ENCODE measurements around the gene LTA4H. TPM values are rescaled to one million over a fixed set of nuclear protein-coding genes. Genes with fewer than 3 reads are reported as not detected.
"Not testable (repeated sequence)": the region's sequence is repeated elsewhere in the genome, so short reads cannot be mapped to it uniquely, and the experiment has no call there.

The LTA4H gene
- total RNA-seq, 1 donor from 2014 or later, result 98.9 TPM

DNA sequence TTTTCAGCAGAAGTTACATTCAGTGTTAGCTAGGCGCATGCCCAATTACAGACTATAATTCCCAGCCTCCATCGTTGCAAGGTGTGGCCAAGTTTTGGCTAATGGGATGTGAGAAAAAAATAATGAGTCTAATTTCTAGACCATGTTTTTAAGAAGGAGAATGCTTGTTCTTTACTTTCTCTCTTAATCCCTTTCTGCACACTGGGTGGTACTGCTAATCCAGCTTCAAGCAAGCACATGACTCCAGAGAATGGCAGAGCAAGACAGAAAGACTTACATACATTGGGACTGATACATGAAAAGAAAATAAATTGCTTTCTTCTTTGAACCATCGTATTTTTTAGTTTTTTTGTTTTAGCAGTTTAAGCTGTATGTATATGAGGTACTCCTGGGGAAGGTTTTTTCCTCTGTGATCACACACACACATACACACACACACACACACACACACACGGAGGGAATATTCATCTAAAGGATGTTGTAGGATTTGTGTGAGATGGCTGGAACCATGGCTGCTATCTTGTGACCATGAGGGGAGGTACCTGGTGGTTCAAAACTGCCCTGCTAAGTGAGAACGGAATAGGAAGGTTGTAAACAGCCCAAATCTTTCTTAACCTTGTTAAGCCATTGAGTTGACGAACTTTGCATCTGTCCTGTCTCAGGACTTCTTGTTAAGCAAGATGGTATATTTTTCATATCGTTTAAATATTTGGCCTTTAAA, 34.3 kb upstream of the LTA4H start:
- H3K4me3 Mint-ChIP-seq (ENCODE audit: low read depth), result no peak overlapping the region
- H3K27ac Mint-ChIP-seq, result no peak overlapping the region
- no peaks in the 10 kb centered on the region for H3K9me3 Mint-ChIP-seq (ENCODE audit: low read depth)
- no peak for DNase-seq (ENCODE audit: low spot score, unreplicated experiment)
- H3K27me3 Mint-ChIP-seq, result peaks cover 7% of the 10 kb centered on the region
- no peaks in the 10 kb centered on the region for H3K36me3 Mint-ChIP-seq (ENCODE audit: insufficient read depth)
- no peaks in the 10 kb centered on the region for H3K4me1 Mint-ChIP-seq (ENCODE audit: low read depth)
- TF ChIP-seq, protein P1, sequence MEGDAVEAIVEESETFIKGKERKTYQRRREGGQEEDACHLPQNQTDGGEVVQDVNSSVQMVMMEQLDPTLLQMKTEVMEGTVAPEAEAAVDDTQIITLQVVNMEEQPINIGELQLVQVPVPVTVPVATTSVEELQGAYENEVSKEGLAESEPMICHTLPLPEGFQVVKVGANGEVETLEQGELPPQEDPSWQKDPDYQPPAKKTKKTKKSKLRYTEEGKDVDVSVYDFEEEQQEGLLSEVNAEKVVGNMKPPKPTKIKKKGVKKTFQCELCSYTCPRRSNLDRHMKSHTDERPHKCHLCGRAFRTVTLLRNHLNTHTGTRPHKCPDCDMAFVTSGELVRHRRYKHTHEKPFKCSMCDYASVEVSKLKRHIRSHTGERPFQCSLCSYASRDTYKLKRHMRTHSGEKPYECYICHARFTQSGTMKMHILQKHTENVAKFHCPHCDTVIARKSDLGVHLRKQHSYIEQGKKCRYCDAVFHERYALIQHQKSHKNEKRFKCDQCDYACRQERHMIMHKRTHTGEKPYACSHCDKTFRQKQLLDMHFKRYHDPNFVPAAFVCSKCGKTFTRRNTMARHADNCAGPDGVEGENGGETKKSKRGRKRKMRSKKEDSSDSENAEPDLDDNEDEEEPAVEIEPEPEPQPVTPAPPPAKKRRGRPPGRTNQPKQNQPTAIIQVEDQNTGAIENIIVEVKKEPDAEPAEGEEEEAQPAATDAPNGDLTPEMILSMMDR (IDR thresholded peaks at IDR 0.05; ENCODE audit: unreplicated experiment), result no peak

DNA sequence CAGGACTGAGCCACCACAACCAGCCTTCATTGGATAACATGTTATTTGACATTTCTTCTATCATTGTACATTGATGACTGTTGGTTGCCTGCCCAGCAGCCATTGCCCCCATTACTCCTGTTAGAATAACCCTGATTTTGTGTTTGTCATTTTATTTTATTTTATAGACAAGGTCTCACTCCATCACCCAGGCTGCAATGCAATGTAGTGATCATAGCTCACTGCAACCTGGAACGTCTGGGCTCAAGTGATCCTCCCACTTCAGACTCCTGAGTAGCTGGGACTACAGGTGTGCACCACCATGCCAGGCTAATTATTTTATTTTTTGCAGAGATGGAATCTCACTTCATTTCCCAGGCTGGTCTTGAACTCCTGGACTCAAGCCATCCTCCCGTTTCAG, 33.2 kb upstream of the LTA4H start:
- peaks cover 6% of the 10 kb centered on the region for H3K27me3 Mint-ChIP-seq
- TF ChIP-seq, protein P1 (IDR thresholded peaks at IDR 0.05; ENCODE audit: unreplicated experiment), result no peak
- H3K4me3 Mint-ChIP-seq (ENCODE audit: low read depth), result no peak overlapping the region
- H3K4me1 Mint-ChIP-seq (ENCODE audit: low read depth), result no peaks in the 10 kb centered on the region
- no peaks in the 10 kb centered on the region for H3K9me3 Mint-ChIP-seq (ENCODE audit: low read depth)
- no peak overlapping the region for H3K27ac Mint-ChIP-seq
- DNase-seq (ENCODE audit: low spot score, unreplicated experiment), result no peak
- no peaks in the 10 kb centered on the region for H3K36me3 Mint-ChIP-seq (ENCODE audit: insufficient read depth)

DNA sequence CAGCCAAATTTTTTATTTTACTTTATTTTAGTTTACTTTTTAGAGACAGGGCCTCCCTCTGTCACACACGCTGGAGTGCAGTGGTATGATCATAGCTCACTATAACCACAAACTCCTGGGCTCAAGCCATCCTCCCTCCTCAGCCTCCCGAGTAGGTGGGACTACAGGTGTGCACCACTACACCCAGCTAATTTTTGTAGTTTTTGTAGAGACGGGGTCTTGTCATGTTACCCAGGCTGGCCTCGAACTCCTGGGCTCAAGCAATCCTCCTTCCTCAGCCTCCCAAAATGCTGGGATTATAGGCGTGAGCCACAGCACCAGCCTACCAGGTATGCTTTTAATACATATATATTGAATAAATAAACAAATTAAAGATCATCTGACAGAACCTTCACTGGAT, 32.7 kb upstream of the LTA4H start:
- no peaks in the 10 kb centered on the region for H3K4me1 Mint-ChIP-seq (ENCODE audit: low read depth)
- TF ChIP-seq, protein P1 (IDR thresholded peaks at IDR 0.05; ENCODE audit: unreplicated experiment), result no peak
- no peak overlapping the region for H3K27ac Mint-ChIP-seq
- H3K36me3 Mint-ChIP-seq (ENCODE audit: insufficient read depth), result no peaks in the 10 kb centered on the region
- H3K27me3 Mint-ChIP-seq, result peaks cover 4% of the 10 kb centered on the region
- H3K4me3 Mint-ChIP-seq (ENCODE audit: low read depth), result no peak overlapping the region
- no peak for DNase-seq (ENCODE audit: low spot score, unreplicated experiment)
- no peaks in the 10 kb centered on the region for H3K9me3 Mint-ChIP-seq (ENCODE audit: low read depth)

DNA sequence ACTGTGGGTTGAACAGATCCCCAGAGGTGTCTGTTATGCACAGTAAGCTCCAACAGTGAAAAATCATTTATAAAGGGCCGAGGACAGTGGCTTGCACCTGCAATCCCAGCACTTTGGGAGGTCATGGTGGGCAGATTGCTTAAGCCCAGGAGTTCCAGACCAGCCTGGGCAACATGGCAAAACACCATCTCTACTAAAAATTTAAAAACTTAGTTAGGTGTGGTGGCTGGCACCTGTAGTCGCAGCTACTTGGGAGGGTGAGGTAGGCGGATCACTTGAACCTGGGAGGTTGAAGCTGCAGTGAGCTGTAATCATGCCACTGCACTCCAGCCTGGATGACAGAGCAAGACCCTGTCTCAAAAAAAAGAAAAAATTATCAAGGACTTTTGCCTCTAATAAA, 30.4 kb upstream of the LTA4H start:
- not testable (repeated sequence) for H3K27me3 Mint-ChIP-seq; H3K9me3 Mint-ChIP-seq (ENCODE audit: low read depth); H3K27ac Mint-ChIP-seq; H3K36me3 Mint-ChIP-seq (ENCODE audit: insufficient read depth); H3K4me1 Mint-ChIP-seq (ENCODE audit: low read depth); H3K4me3 Mint-ChIP-seq (ENCODE audit: low read depth); DNase-seq (ENCODE audit: low spot score, unreplicated experiment)

DNA sequence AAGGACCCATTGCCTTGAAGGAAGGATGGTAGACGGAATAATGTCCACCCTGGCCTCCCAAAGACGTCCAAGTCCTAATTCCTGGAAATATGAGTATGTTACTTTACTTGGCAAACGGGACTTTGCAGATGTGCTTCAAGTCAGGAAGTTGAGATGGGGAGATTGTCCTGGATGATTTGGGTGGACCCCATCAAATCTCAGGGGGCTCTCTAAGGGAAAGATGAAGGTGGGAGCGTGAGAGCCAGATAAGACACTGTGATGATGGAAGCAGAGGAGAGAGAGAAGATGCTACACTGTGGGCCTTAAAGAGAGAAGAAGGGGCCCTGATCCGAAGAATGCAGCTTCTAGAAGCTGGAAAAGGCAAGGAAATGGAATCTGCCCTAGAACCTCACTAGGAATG, 29.6 kb upstream of the LTA4H start:
- H3K36me3 Mint-ChIP-seq (ENCODE audit: insufficient read depth), result no peaks in the 10 kb centered on the region
- no peaks in the 10 kb centered on the region for H3K9me3 Mint-ChIP-seq (ENCODE audit: low read depth)
- H3K27me3 Mint-ChIP-seq, result peaks cover 7% of the 10 kb centered on the region
- no peak for DNase-seq (ENCODE audit: low spot score, unreplicated experiment)
- no peak overlapping the region for H3K4me3 Mint-ChIP-seq (ENCODE audit: low read depth)
- no peaks in the 10 kb centered on the region for H3K4me1 Mint-ChIP-seq (ENCODE audit: low read depth)
- no peak overlapping the region for H3K27ac Mint-ChIP-seq
- TF ChIP-seq, protein P1 (IDR thresholded peaks at IDR 0.05; ENCODE audit: unreplicated experiment), result no peak

DNA sequence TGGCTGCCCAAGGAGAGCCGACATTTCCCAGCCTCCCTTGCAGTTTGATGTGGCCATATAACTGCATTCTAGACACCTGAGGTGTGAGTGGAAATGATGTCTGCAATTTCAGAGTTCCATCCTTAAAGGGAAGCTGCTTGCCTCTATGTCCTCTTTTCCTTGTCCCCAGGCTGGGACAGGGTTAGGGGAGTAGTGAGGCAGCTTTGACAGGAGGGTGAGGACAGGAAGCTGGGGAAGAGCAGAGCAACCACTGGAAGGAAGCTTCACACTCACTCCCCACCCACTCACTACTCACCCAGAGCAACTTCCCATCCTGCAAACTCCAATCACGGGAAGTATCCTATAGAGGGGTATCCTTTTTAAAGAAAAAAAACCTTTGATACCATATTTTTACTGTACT, 28.9 kb upstream of the LTA4H start:
- TF ChIP-seq, protein P1 (IDR thresholded peaks at IDR 0.05; ENCODE audit: unreplicated experiment), result no peak
- peaks cover 7% of the 10 kb centered on the region for H3K27me3 Mint-ChIP-seq
- H3K4me3 Mint-ChIP-seq (ENCODE audit: low read depth), result no peak overlapping the region
- no peaks in the 10 kb centered on the region for H3K36me3 Mint-ChIP-seq (ENCODE audit: insufficient read depth)
- no peaks in the 10 kb centered on the region for H3K4me1 Mint-ChIP-seq (ENCODE audit: low read depth)
- no peak overlapping the region for H3K27ac Mint-ChIP-seq
- no peak for DNase-seq (ENCODE audit: low spot score, unreplicated experiment)
- no peaks in the 10 kb centered on the region for H3K9me3 Mint-ChIP-seq (ENCODE audit: low read depth)

Measured in progenitor cell of endocrine pancreas (in vitro differentiated cells).